GM20431 (cell line): ENCODE results near the gene CHPF2.

Experiments used
- in situ Hi-C: fragments of 300-500 bp; cut with MseI, MboI; formaldehyde crosslinking; loops from one replicate; pipeline ENCODE4 v1.15.0; 2020; ENCODE audit warnings: low sequenced_read_pairs; ENCODE audit not compliant: unreplicated experiment

CHPF2 gene

GRCh38 chr7:151204383-151205032, 27.8 kb upstream of the CHPF2 start:
- in situ Hi-C loops, result no loop called here

- in situ Hi-C loops, result no loop called here
Observed at GRCh38 chr7:151205730-151206129, 26.6 kb upstream of the CHPF2 start.

GRCh38 chr7:151206914-151207313, 25.4 kb upstream of the CHPF2 start:
- in situ Hi-C loops, result no loop called here

- in situ Hi-C loops, result no loop called here
Observed at GRCh38 chr7:151207315-151207714, 25.0 kb upstream of the CHPF2 start.

- in situ Hi-C loops, result no loop called here
Observed at GRCh38 chr7:151207804-151208203, 24.5 kb upstream of the CHPF2 start.

GRCh38 chr7:151208253-151208862, 23.9 kb upstream of the CHPF2 start:
- in situ Hi-C loops, result no loop called here

GRCh38 chr7:151209588-151209987, 22.7 kb upstream of the CHPF2 start:
- in situ Hi-C loops, result no loop called here

GRCh38 chr7:151210087-151210854, 22.0 kb upstream of the CHPF2 start, which contains the start of gene H2BK1:
TSS of gene H2BK1 (minus strand) at chr7:151210488. CDS start at chr7:151210318, 170 bp downstream.
- in situ Hi-C loops, result no loop called here

GRCh38 chr7:151211155-151211772, 21.0 kb upstream of the CHPF2 start:
- in situ Hi-C loops, result no loop called here

- in situ Hi-C loops, result no loop called here
Observed at GRCh38 chr7:151212626-151213025, 19.7 kb upstream of the CHPF2 start.

- in situ Hi-C loops, result no loop called here
Observed at GRCh38 chr7:151213826-151214225, 18.5 kb upstream of the CHPF2 start.

- in situ Hi-C loops, result no loop called here
Observed at GRCh38 chr7:151215396-151215795, 16.9 kb upstream of the CHPF2 start.

GRCh38 chr7:151218170-151218569, 14.1 kb upstream of the CHPF2 start:
- in situ Hi-C loops, result no loop called here

GRCh38 chr7:151223728-151224127, 8.6 kb upstream of the CHPF2 start:
- in situ Hi-C loops, result no loop called here

GRCh38 chr7:151225948-151226510, 6.3 kb upstream of the CHPF2 start:
- in situ Hi-C loops, result no loop called here

- in situ Hi-C loops, result no loop called here
Observed at GRCh38 chr7:151226560-151226874, 5.8 kb upstream of the CHPF2 start.

GRCh38 chr7:151226875-151227782, 5.2 kb upstream of the CHPF2 start, which contains the start of gene ABCF2:
TSS of gene ABCF2 (minus strand) at chr7:151227205. CDS start at chr7:151226458, 747 bp downstream.
- in situ Hi-C loops, result no loop called here

- in situ Hi-C loops, result no loop called here
Observed at GRCh38 chr7:151228024-151228866, 4.0 kb upstream of the CHPF2 start.

GRCh38 chr7:151229249-151229648, 3.0 kb upstream of the CHPF2 start:
- in situ Hi-C loops, result no loop called here
